GM18867 (cell line): Measurements from ENCODE around the gene LRRC71.

Experiments used
- ATAC-seq: cut with Tn5 transposase; IDR thresholded peaks from one replicate; pipeline ENCODE4 v1.9.1; 2021; ENCODE audit warnings: mild to moderate bottlenecking, moderate library complexity; ENCODE audit not compliant: unreplicated experiment

The LRRC71 gene

GRCh38 chr1:156945881-156946661 is 25.6 kb downstream of the LRRC71 start:
- no peak for ATAC-seq

- ATAC-seq: no peak
Measured at GRCh38 chr1:156947127-156947526, 26.7 kb downstream of the LRRC71 start.

- ATAC-seq: no peak
Measured at GRCh38 chr1:156947818-156948525, 27.5 kb downstream of the LRRC71 start.

- no peak for ATAC-seq
Measured at GRCh38 chr1:156948708-156949107, 28.3 kb downstream of the LRRC71 start.

GRCh38 chr1:156949127-156949526 is 28.7 kb downstream of the LRRC71 start:
- ATAC-seq: no peak

- ATAC-seq: no peak
Measured at GRCh38 chr1:156951371-156951770, 30.9 kb downstream of the LRRC71 start.

GRCh38 chr1:156953571-156953970 is 33.1 kb downstream of the LRRC71 start:
- no peak for ATAC-seq

GRCh38 chr1:156956333-156956732 is 35.9 kb downstream of the LRRC71 start:
- no peak for ATAC-seq

GRCh38 chr1:156957634-156958033 is 37.2 kb downstream of the LRRC71 start:
- ATAC-seq: no peak

GRCh38 chr1:156958247-156958714 is 37.8 kb downstream of the LRRC71 start:
- ATAC-seq: no peak

- ATAC-seq: no peak
Measured at GRCh38 chr1:156959414-156959813, 39.0 kb downstream of the LRRC71 start.

- no peak for ATAC-seq
Measured at GRCh38 chr1:156959925-156960324, 39.5 kb downstream of the LRRC71 start.

GRCh38 chr1:156961709-156962108 is 41.3 kb downstream of the LRRC71 start:
- no peak for ATAC-seq

GRCh38 chr1:156963621-156964020 is 43.2 kb downstream of the LRRC71 start:
- ATAC-seq: no peak

- no peak for ATAC-seq
Measured at GRCh38 chr1:156964441-156964840, 44.0 kb downstream of the LRRC71 start.

GRCh38 chr1:156969496-156969895 is 49.1 kb downstream of the LRRC71 start:
- ATAC-seq: no peak

- no peak for ATAC-seq
Measured at GRCh38 chr1:156970017-156970416, 49.6 kb downstream of the LRRC71 start.

- no peak for ATAC-seq
Measured at GRCh38 chr1:156973417-156973816, 53.0 kb downstream of the LRRC71 start.

GRCh38 chr1:156975084-156975483 is 54.7 kb downstream of the LRRC71 start:
- ATAC-seq: no peak

GRCh38 chr1:156980551-156980950 is 60.1 kb downstream of the LRRC71 start:
- ATAC-seq: no peak
